Activated T-helper 1 cell treated with anti-CD3 and anti-CD28 coated beads, Interleukin-12 subunit alpha, Interleukin-12 subunit beta, Interleukin-2, Interleukin-4 antibody, amounts not matched to agents 30 ng/mL and 10 ng/mL and 1 ng/mL, durations not matched to agents 14 hours and 24 hours and 36 hours (primary cell): ENCODE data around the gene KLHL11. TPM values are rescaled to one million over a fixed set of nuclear protein-coding genes. Genes with fewer than 3 reads are reported as not detected.

Experiments
- DNase-seq: peaks from one replicate; pipeline ENCODE4 v3.0.0; 2021; ENCODE audit warnings: low spot score
- H3K27ac Mint-ChIP-seq: one replicate; pipeline ENCODE4 v1.8.0; 2021; ENCODE audit warnings: mild to moderate bottlenecking, mixed read lengths
- H3K27me3 Mint-ChIP-seq: one replicate; pipeline ENCODE4 v1.8.0; 2022; ENCODE audit warnings: mild to moderate bottlenecking, moderate library complexity, mixed read lengths; ENCODE audit not compliant: insufficient read depth
- H3K36me3 Mint-ChIP-seq: one replicate; pipeline ENCODE4 v1.8.0; 2021; ENCODE audit warnings: low read depth, mixed read lengths
- H3K4me1 Mint-ChIP-seq: one replicate; pipeline ENCODE4 v1.8.0; 2021; ENCODE audit warnings: low read depth, mixed read lengths
- H3K4me3 Mint-ChIP-seq: one replicate; pipeline ENCODE4 v1.8.0; 2021; ENCODE audit warnings: mild to moderate bottlenecking, moderate library complexity, mixed read lengths
- H3K9me3 Mint-ChIP-seq: one replicate; pipeline ENCODE4 v1.8.0; 2021; ENCODE audit warnings: mixed read lengths
- intact Hi-C: fragments of 100-400 bp; cut with micrococcal nuclease; formaldehyde crosslinking; loops from one replicate; pipeline ENCODE4 v1.15.1; 2024
- total RNA-seq: library from RNA; stranded (reverse); gene quantifications from 2 replicates; pipeline ENCODE4 v1.2.3, GENCODE V29; 2022

Gene KLHL11
- total RNA-seq, 1 donor from 2014 or later: 20.0 TPM

DNA sequence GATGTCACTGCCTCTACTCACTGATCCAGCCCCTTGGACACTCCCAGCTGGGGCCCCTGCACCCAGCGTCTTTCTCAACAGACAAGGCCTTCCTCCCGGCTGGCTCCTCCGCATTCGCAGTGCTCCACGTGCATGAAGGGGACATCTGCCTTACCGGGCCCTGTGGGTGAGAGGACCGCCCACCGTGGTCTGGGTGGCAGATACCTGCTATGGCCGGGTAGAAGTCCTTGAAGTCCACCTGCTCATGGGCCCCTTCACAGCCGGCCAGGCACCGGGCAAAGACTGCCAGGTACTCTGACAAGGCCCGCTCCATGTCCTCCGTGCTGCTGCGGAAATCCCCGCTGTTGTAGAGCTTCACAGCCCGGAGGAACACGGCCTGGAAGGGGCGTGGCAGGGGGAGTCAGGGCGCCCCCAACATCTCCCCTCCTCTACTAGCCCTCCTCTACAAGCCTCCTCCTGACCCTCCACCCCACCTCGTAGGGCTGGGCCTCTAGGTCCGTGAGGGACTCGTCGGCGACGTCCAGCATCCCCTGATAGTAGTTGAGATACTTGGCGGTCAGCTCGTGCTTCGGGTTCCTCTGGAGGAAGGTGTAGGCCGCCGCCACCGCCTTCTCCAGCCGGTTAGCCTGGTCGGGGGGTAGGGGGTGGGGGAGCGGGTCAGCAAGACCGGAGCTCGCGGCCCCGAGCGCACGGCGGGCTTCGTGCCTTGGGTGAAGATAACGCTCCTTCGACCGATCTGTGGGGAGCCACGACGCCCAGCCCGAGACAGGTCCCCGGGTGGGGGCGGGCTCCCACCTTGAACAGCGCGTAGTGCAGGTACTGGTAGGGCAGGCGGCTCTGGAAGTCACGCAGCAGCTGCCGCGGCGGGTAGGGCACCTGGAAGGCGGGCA, 54.3 kb downstream of the KLHL11 start:
- Mint-ChIP-seq H3K9me3 (no peaks in the 10 kb centered on the region), H3K27me3 (peaks cover 30% of the 10 kb centered on the region), H3K4me1 (peaks cover 14% of the 10 kb centered on the region), H3K4me3 (peak overlapping the region; percentile 70), H3K36me3 (peaks cover 1% of the 10 kb centered on the region), H3K27ac (no peak overlapping the region)
- intact Hi-C loops: loop anchor here (10.0 kb wide), 1 partner anchor 54 kb away; the partner anchor contains the start of gene KLHL11
- no peak for DNase-seq

DNA sequence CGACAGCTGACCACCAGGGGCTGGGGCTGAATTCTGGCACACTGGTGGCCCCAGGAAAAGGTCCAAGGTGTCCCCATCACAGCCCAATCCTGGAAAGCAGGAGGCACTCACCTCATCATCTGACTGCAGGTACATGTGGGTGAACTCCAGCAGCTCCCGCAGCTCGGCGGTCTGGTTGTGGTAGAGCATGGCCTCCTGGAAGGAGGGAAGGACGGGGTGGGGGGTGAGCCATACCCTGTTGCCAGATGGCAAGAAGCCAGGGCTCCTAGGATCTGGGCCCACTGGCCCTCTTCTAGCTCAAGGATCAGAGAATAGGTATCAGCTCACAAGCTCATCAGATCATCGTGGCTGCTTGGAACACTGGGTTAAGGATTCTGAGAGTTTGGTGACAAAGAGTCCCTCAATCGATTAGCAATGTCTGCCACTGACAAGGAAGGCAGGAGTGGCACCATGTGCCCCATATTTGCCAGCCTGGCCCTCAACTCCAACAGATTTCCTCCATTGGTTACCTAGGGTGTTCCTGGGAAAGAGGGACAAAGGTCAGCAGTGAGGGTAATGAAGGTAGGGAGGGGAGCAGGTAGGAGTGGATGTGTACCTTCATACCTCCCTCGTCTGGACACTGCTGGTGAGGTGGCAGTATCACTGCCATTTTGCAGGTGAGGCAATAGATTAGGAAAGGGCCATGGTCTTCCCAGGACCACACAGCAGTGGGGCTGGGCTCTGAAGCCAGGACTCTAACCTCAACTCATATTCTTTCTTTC, 58.4 kb downstream of the KLHL11 start:
- DNase-seq: no peak
- intact Hi-C loops: no loop called here
- no peak overlapping the region for H3K4me3 Mint-ChIP-seq
- H3K4me1 Mint-ChIP-seq: peaks cover 8% of the 10 kb centered on the region
- H3K36me3 Mint-ChIP-seq: peaks cover 1% of the 10 kb centered on the region
- peaks cover 18% of the 10 kb centered on the region for H3K27me3 Mint-ChIP-seq
- no peak overlapping the region for H3K27ac Mint-ChIP-seq
- H3K9me3 Mint-ChIP-seq: no peaks in the 10 kb centered on the region

Other genes starting within 250 kb of the KLHL11 start
- 0.24 TPM in 1 of 2 replicates, not detected in the other for gene KRT17, start 240.8 kb downstream of the KLHL11 start, total RNA-seq
- gene EIF1, start 176.5 kb downstream of the KLHL11 start, total RNA-seq: 876 and 893 TPM in 2 replicates
- gene GAST, start 153.1 kb downstream of the KLHL11 start, total RNA-seq: not detected in 2 replicates
- not detected in 2 replicates for gene HAP1, start 130.8 kb downstream of the KLHL11 start, total RNA-seq
- 0.12 and 0.39 TPM in 2 replicates for gene JUP, start 78.7 kb downstream of the KLHL11 start, total RNA-seq
- gene P3H4, start 53.5 kb downstream of the KLHL11 start, total RNA-seq: 4.1 and 5.0 TPM in 2 replicates
- gene FKBP10, start 52.4 kb downstream of the KLHL11 start, total RNA-seq: 0.62 and 1.1 TPM in 2 replicates
- 40.8 and 44.5 TPM in 2 replicates for gene NT5C3B, start 29.2 kb downstream of the KLHL11 start, total RNA-seq
- gene KLHL10, start 27.6 kb downstream of the KLHL11 start, total RNA-seq: not detected in 2 replicates
- gene ACLY, start 53.5 kb upstream of the KLHL11 start, total RNA-seq: 200 and 211 TPM in 2 replicates
- 0.39 and 0.73 TPM in 2 replicates for gene ODAD4, start 65.2 kb upstream of the KLHL11 start, total RNA-seq
- gene CNP, start 101.4 kb upstream of the KLHL11 start, total RNA-seq: 89.1 and 89.8 TPM in 2 replicates
- gene DNAJC7, start 152.0 kb upstream of the KLHL11 start, total RNA-seq: 124 and 129 TPM in 2 replicates
- 32.6 and 36.3 TPM in 2 replicates for gene NKIRAS2, start 154.7 kb upstream of the KLHL11 start, total RNA-seq
- gene C17orf113, start 185.2 kb upstream of the KLHL11 start, total RNA-seq: 0.05 TPM in 2 replicates
- 0.10 TPM in 1 of 2 replicates, not detected in the other for gene ZNF385C, start 233.1 kb upstream of the KLHL11 start, total RNA-seq
- 26.9 and 28.4 TPM in 2 replicates for gene DHX58, start 247.3 kb upstream of the KLHL11 start, total RNA-seq